GM12874 (cell line): Measurements from ENCODE around the gene ATP1B1.

Experiments used
- TF ChIP-seq, protein P1 (sequence below): IDR thresholded peaks from 2 replicates; pipeline ENCODE4 v1.5.1; 2011; ENCODE audit warnings: low read depth, mild to moderate bottlenecking, control low read depth, low read length, moderate library complexity; ENCODE audit not compliant: insufficient read depth

Gene ATP1B1

DNA sequence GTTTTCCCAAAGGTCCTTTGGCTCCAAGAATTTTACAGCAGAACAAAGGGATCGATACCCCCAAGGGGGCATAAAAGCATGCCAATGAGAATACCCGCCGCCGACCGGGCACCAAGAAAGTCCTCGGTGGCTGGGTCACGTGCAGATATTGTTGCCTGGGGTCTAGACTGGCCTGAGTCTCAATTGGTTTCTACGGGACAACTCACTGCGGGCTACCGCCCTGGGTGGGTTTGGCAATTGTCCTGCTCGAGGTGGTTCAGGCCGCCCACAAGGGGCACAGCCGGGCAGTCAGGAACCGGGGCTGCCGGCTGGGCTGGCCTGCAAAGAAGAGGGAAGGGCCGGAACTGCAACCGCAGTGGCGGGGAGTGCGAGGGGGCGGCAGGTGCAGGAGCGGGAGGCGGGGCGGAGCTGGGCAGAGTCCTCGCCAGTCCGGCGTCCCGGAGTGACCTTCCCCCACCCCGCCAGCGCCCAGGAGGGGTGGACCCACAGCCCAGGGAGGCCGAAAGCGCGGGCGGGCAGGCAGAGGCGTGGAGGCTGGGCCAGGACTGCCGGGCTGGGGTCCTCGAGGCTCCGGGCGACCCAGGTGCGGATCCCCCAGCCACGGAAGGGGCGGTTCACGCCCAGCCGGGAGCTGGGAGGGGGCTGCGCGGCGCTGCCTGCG is 926 bp upstream of the ATP1B1 start:
- TF ChIP-seq, protein P1, sequence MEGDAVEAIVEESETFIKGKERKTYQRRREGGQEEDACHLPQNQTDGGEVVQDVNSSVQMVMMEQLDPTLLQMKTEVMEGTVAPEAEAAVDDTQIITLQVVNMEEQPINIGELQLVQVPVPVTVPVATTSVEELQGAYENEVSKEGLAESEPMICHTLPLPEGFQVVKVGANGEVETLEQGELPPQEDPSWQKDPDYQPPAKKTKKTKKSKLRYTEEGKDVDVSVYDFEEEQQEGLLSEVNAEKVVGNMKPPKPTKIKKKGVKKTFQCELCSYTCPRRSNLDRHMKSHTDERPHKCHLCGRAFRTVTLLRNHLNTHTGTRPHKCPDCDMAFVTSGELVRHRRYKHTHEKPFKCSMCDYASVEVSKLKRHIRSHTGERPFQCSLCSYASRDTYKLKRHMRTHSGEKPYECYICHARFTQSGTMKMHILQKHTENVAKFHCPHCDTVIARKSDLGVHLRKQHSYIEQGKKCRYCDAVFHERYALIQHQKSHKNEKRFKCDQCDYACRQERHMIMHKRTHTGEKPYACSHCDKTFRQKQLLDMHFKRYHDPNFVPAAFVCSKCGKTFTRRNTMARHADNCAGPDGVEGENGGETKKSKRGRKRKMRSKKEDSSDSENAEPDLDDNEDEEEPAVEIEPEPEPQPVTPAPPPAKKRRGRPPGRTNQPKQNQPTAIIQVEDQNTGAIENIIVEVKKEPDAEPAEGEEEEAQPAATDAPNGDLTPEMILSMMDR: no peak

DNA sequence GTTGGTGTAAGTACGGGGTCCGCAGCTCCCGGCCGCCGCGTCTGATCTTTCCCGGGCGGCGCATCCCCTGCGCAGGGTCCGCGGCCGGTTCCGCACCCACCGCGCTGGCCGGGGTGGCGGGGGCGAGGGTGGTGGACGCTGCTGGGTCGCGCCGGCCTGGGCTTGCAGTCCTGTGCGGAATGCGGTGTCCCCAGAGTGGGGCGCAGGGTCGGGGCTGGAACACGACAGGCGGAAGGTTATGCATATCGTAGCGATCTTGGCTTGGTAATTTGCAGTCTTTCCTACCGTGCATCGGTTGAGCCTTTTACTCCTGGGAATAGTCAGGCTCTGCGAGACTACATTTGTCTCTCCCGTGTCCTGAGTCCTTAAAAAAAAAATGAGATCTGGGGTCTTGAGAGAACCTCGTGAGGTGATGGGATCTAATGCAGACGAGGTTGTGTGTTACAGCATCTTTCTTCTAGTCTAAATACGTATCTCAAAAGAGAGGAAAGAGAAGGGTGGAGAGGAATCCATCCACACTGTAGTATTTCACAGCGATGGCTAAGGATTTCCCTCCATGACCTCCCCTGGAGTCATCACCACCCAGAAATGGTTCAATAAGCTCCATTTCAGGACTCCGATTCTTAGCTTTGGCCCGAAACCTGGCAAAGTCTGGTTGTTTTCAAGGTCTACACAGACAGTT is 572 bp downstream of the ATP1B1 start:
- TF ChIP-seq, protein P1: no peak

DNA sequence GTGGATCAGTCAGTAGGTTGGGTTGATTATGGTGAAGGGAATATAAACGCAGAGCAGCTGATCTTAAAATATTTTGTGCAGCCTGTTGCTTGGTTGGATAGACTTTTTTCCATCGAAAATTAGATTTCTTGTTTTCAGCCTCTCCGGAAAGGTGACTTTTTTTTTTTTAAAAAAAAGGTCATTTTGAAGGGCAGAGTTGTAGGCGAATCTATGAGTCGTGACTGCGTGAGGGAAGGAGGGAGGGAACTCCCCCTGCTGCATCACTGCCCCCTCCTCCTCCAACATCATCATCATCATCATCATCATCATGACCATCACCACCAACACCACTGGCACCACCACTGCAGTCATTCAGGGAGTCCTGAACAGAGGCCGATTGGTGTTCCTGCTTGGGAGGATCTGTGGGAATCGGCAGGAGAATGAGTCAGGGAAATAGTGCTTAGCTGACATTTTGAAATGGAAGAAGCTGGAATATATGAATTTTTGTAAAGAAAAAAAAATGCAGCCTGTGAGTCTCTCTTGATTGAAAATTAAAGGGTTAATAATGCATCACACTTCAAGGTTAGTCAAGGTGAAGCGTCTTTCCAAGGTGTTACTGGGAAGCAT is 1.2 kb downstream of the ATP1B1 start:
- TF ChIP-seq, protein P1: no peak

DNA sequence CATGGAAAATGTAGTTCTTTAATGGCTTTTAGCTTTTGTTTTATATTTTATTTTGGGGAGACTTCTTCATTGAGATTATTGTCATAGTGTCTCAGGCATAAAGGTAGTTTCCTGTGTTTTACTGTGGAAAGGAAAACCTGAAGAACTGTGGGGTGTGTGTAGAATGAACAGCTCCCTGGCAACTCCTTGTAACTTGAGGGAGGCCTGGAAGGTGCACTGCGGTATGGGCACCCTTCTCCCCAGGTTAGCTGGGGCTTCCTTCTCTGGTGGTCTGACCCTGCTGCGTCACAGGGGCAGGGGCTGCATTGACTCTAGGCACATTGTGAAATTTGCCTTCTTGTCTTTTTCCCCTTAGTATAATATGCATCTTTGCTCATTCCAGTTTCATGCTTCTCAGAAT is 1.7 kb downstream of the ATP1B1 start:
- TF ChIP-seq, protein P1: no peak

DNA sequence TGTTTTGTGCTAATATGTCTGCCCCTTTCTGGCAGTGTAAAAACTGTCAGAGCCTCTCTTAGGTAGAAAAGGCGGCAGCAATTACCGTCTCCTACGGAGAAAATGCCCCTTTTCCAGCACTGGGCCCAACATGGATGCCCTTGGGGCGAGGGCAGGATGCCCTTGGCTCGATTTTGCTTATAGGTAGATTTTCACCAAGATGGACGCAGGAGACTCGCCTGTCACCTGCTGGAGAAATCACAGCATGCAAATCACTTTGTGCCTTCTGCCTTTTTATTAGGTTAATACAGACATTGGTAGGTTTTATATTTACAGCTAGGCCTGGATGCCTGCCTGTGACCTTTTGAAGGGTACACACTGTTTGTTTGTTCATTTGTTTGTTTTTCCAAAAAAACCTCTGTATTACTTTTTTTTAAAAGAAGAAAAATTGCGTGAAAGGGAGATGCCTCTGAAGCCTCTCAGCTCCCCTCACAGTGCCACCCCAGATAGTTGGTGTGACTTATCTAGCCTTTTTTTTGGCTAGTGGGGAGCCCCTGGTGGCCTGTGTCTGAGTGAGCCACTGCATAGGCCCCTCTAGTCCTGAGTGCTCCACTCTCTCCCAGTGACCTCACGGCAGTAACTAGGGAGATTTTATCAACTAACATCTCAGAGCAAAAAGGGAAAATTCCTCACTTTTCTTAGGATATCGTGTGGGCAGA is 2.5 kb downstream of the ATP1B1 start:
- TF ChIP-seq, protein P1: peak; percentile 65

DNA sequence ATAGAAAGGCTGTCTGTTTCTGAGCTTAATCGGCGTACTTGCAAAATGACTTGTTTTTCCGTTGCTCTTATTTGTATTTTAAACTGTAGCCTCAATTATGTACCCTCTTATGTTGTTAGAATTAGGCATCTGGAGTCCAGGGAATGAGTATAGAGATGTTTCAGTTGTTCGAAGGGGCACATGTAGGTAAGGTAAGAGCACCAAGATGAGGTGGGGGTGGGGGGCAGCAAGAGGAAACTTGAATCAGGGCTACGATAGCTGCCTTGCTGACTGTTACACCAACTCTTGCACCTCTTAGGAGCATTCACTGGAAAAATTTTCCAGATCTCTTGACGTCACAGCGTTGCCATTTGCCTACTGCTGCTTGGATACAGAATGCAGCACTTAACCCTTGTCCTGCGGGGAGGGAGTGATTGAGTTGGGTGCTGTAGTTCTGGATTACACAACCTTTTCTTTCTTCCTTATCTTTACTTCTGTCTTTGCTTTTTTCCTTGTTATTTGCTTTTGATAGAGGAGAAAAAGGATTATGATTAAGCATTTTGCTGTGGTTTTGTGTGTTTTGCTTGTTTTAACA is 3.2 kb downstream of the ATP1B1 start:
- TF ChIP-seq, protein P1: no peak

DNA sequence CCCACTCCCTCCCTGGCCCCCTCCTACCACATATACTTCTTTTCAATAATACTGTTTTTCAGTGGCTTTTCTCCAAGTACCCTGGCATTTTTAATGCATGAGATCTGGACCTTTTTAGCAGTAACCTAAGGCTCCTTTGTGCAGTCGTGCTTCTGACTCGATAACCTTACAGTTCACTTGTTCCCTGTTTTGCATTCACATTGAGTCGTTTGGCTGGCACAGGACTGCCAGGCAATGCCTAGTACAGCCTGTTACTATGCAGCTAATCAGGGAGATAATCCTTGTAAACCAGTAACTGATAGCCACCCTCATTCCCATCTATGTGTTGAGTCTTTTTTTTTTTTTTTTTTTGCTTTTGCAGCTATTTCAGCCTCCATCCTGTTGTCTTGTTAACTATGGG is 3.7 kb downstream of the ATP1B1 start:
- TF ChIP-seq, protein P1: no peak
